Stimulated activated CD8-positive, alpha-beta memory T cell treated with anti-CD3 and anti-CD28 coated beads, Interleukin-4, amount 100 ng/mL, for 4 hours (primary cell): ENCODE data around the gene RFX2.
A peak's percentile ranks its signal among the peaks of the same experiment; 100 is the strongest.
"Not testable (repeated sequence)": the region's sequence is repeated elsewhere in the genome, so short reads cannot be mapped to it uniquely, and the experiment has no call there.

Experiments
- DNase-seq, 2 donors: peaks; one replicate each; pipeline ENCODE4 v3.0.0-alpha.2; 2020; ENCODE audit warnings: low read depth in 2 of 2, low spot score in 1 of 2

The RFX2 gene

GRCh38 chr19:5993648-5994358 lies 116.5 kb downstream of the RFX2 start:
- no peak for DNase-seq

GRCh38 chr19:5993201-5993600 lies 117.1 kb downstream of the RFX2 start:
- no peak for DNase-seq

GRCh38 chr19:5992756-5993155 lies 117.5 kb downstream of the RFX2 start:
- DNase-seq, result no peak

- no peak for DNase-seq
Observed at GRCh38 chr19:5991244-5991838, 119.0 kb downstream of the RFX2 start.

GRCh38 chr19:5990289-5990797 lies 120.0 kb downstream of the RFX2 start:
- no peak for DNase-seq

GRCh38 chr19:5989388-5990074 lies 120.8 kb downstream of the RFX2 start:
- DNase-seq, result no peak

- DNase-seq, result no peak
Observed at GRCh38 chr19:5988517-5989387, 121.5 kb downstream of the RFX2 start.

- peak; percentile 49 to 66 for DNase-seq
Observed at GRCh38 chr19:5987077-5987818, 123.1 kb downstream of the RFX2 start.

GRCh38 chr19:5985837-5986236 lies 124.5 kb downstream of the RFX2 start:
- DNase-seq, result not testable (repeated sequence)

- no peak for DNase-seq
Observed at GRCh38 chr19:5985098-5985783, 125.1 kb downstream of the RFX2 start.

GRCh38 chr19:5984600-5984999 lies 125.7 kb downstream of the RFX2 start:
- no peak for DNase-seq

GRCh38 chr19:5983367-5983955 lies 126.8 kb downstream of the RFX2 start:
- no peak for DNase-seq

GRCh38 chr19:5978606-5979552 lies 131.4 kb downstream of the RFX2 start:
- no peak for DNase-seq

- DNase-seq, result peak; percentile 88 to 97
Observed at GRCh38 chr19:5977785-5978605, 132.3 kb downstream of the RFX2 start, which contains the start of gene RANBP3. RANBP3 (minus strand) TSS chr19:5978140; CDS start chr19:5978082, 58 bp downstream.

GRCh38 chr19:5977222-5977784 lies 133.0 kb downstream of the RFX2 start:
- DNase-seq, result no peak

GRCh38 chr19:5976768-5977167 lies 133.5 kb downstream of the RFX2 start:
- DNase-seq, result no peak

GRCh38 chr19:5975388-5975728 lies 134.9 kb downstream of the RFX2 start:
- no peak for DNase-seq
